GM12801 (cell line): ENCODE results near the gene PRM3.

ENCODE experiments used
- CTCF ChIP-seq: IDR thresholded peaks from one replicate; pipeline ENCODE4 v1.5.1; 2011; ENCODE audit warnings: control low read depth; ENCODE audit not compliant: insufficient read length; ENCODE audit errors: extremely low read depth

Gene PRM3

GRCh38 chr16:11283820-11284248 is 10.4 kb upstream of the PRM3 start:
- no peak for TF ChIP-seq CTCF

GRCh38 chr16:11280616-11281522 is 7.4 kb upstream of the PRM3 start, which contains the start of gene PRM1:
Gene PRM1, minus strand, starts transcription at chr16:11281330. Its CDS starts 92 bp downstream, at chr16:11281238.
- no peak for TF ChIP-seq CTCF

- TF ChIP-seq CTCF: no peak
These were observed 5.5 kb upstream of the PRM3 start for GRCh38 chr16:11278681-11279628.

- TF ChIP-seq CTCF: no peak
These were observed 4.3 kb upstream of the PRM3 start for GRCh38 chr16:11277607-11278337.

GRCh38 chr16:11276896-11277593 is 3.6 kb upstream of the PRM3 start:
- no peak for TF ChIP-seq CTCF

GRCh38 chr16:11276143-11276895 is 2.9 kb upstream of the PRM3 start, which contains the start of gene PRM2:
Gene PRM2, minus strand, starts transcription at chr16:11276480. Its CDS starts 110 bp downstream, at chr16:11276370.
- TF ChIP-seq CTCF: no peak
